OCI-LY1 (cell line): ENCODE measurements around the gene PRRG2.

ENCODE experiments used
- CTCF ChIP-seq: fragments of 200-600 bp; sonication (generic), shearing (Covaris generic); IDR thresholded peaks from 2 replicates; pipeline ENCODE4 v1.5.1; 2017; ENCODE audit warnings: mild to moderate bottlenecking, antibody characterized with exemption, low read length, moderate library complexity, mixed read lengths
- EZH2 ChIP-seq: fragments of 200-600 bp; sonication (generic), shearing (Covaris generic); IDR thresholded peaks from 2 replicates; pipeline ENCODE4 v1.8.0; 2017; ENCODE audit warnings: borderline replicate concordance, mixed run types, mild to moderate bottlenecking, antibody characterized with exemption, low read length, moderate library complexity, mixed read lengths

DNA sequence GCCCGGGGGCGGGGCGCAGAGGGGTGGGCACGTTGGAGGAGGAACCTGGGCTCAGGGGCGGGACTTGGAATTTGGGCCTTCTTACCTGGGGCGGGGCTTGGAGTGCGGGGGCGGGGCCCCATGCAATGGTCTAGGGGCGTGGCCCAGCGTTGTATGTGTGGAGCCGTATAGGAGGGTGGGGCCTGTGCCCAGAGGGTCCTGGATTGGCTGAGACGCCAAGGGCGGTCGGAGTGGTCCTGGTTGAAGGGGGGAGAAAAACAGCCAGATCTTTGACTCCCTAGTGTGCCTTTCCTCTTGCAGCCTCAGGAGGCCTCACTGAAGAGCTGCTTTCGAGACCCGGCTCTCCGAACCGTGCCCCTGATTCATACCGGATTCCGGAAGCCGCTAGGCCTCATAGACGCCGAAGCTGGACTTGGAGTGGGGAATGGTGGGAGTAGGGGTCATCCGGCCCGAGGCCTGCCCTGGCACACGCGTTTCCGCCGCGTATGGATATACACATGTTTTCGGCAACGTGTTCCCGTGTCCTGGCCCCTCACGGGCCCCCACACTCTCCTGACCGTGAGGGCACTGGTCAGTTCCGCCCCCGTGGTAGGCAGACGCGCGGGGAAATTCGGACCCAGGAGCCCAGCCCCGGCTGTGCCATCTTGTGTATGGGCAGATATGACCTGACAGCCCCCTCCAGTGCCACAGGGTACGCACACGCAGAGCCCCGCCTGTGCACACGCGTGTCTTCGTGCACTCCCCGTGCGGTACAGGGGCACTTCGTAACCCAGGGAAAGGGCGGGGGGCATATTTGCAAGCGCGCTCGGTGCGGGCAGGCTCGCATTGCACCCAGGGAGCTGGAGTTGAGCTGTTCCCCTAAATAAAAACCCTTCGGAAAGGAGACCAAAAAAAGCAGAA is 9.2 kb downstream of the PRRG2 start:
- peak; percentile 13; the same call in 1 of the 2 replicates for TF ChIP-seq CTCF
- no peak for TF ChIP-seq EZH2
